Measurements from ENCODE around the gene SLC22A6.

DNA sequence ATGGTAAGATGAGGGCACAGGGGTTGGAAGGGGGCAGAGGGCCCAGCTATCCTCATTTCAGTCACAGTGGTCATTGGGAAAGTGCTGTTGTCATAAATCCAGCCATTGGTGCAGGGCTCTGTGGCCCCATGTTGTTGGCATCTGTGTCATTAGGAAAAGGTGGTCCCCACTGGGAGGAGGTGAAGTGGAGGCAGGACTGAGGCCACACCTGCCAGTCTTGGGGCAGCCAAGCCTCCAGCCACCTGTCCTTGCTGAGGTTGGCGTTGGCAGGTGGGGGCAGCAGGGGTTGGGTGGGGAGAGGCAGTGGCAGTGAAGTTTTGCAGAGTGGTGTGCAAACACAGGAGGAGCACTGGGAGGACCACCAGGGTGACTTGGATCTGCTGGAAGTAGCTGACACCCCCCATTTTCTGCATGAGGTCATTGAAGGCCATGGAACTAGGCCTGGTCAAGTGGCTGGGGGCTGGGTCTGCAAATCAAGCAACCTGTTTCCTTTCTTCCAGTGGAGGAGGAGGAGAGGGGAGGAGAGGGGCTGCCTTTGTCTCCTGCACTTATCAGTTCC, 25.3 kb downstream of the SLC22A6 start:
- TF ChIP-seq POLR2A (IDR thresholded peaks at IDR 0.05; ENCODE audit: low read length) (no peak), GATA1 (IDR thresholded peaks at IDR 0.05; ENCODE audit: low read depth, low read length) (no peak)

Data from erythroblast (primary cell).